Heart right ventricle (tissue), 16 donors: Measurements from ENCODE around the gene LGALS13. TPM values are rescaled to one million over a fixed set of nuclear protein-coding genes. Genes with fewer than 3 reads are reported as not detected.

ENCODE experiments used
- ATAC-seq, 8 donors: fragments of 200-7000 bp; cut with Tn5 transposase; one replicate each; pipeline ENCODE4 v1.9.1; 2020; ENCODE audit warnings: mild to moderate bottlenecking in 8 of 8, moderate library complexity in 8 of 8, moderate number of reproducible peaks in 1 of 8
- DNase-seq, 2 donors: peaks; one replicate each; pipeline ENCODE4 v3.0.0-alpha.2; 2020
- H3K27ac ChIP-seq, 10 donors: fragments of 200-600 bp; sonication (generic) in 2 of 10; one replicate each; pipeline versions ENCODE4 v1.5.0 to v1.8.0; 2020 to 2022; ENCODE audit warnings: mild to moderate bottlenecking in 3 of 10
- H3K27me3 ChIP-seq, 7 donors: fragments of 200-600 bp; one replicate each; pipeline ENCODE4 v1.8.0; 2021 to 2022; ENCODE audit warnings: mild to moderate bottlenecking in 2 of 7
- H3K36me3 ChIP-seq, 9 donors: fragments of 200-600 bp; sonication (generic) in 1 of 9; one replicate each; pipeline versions ENCODE4 v1.5.0 to v1.8.0; 2020 to 2022; ENCODE audit warnings: mild to moderate bottlenecking in 2 of 9
- H3K4me1 ChIP-seq, 9 donors: fragments of 200-600 bp; sonication (generic) in 1 of 9; one replicate each; pipeline versions ENCODE4 v1.5.0 to v1.8.0; 2020 to 2022; ENCODE audit warnings: mild to moderate bottlenecking in 4 of 9
- H3K4me3 ChIP-seq, 10 donors: fragments of 200-600 bp; sonication (generic) in 2 of 10; one replicate each; pipeline versions ENCODE4 v1.5.0 to v1.8.0; 2020 to 2022; ENCODE audit warnings: mild to moderate bottlenecking in 7 of 10, moderate library complexity in 2 of 10
- H3K9me3 ChIP-seq, 11 donors: fragments of 200-600 bp in 10 of 11; sonication (generic) in 2 of 11; one replicate each; pipeline versions ENCODE4 v1.5.0 to v1.8.0; 2013 to 2022; ENCODE audit warnings: mild to moderate bottlenecking in 2 of 11, control low read depth in 1 of 11, moderate library complexity in 1 of 11
- CTCF ChIP-seq, 9 donors: fragments of 200-600 bp; sonication (generic) in 2 of 9; IDR thresholded peaks; one replicate each; pipeline versions ENCODE4 v1.5.0 to v1.8.0; 2021 to 2022; ENCODE audit warnings: antibody characterized with exemption in 9 of 9, mild to moderate bottlenecking in 5 of 9, moderate library complexity in 1 of 9
- WGBS, 2 donors: extraction: QIAGEN DNeasy Blood & Tissue Kit; methylation state at CpG; one replicate each; pipeline ENCODE4 v1.1.7; 2013; ENCODE audit warnings: inconsistent platforms in 1 of 2; 5-methylcytosine and 5-hydroxymethylcytosine counted together
- intact Hi-C, 10 donors: fragments of 100-400 bp; cut with DNase I; formaldehyde crosslinking; loops; one replicate each; pipeline versions ENCODE4 v1.11.1 to v1.14.2; 2022
- polyA plus RNA-seq, 2 donors: library from polyadenylated mRNA; stranded (reverse); fragments of 200-250 nt; gene quantifications; one replicate each; pipeline ENCODE4 v1.2.3, GENCODE V29; 2013
- total RNA-seq, 10 donors: library from RNA; stranded (reverse); fragmentation: NEBNext Ultra II Directional in 3 of 10; extraction: Animal tissue kit (Norgen Biotek cat#: 25700) in 3 of 10; gene quantifications; one replicate each; pipeline versions ENCODE4 v1.2.1 to v1.2.4, GENCODE V29; 2021 to 2023
- donor health status: Arrhythmogenic right ventricular cardiomyopathy.
- donor health status: ischemic (EF 13 %, LVEDD 7.1; RV severe dilation, severe dysfunction).
- donor health status: healthy with polysubstance abuse.
- donor health status: DM: no; HTN: yes; CAD: no.
- donor health status: DM: no; HTN: no; CAD: no.
- donor health status: ischemic (EF 25% LVEDD 6.9; RV normal size, moderate dysfunction).
- donor health status: ischemic (EF 25% LVEDD 5.7; RV mildly dilated, moderate dysfunction).
- donor health status: healthy.
- donor health status: DM: yes; HTN: yes; CAD: no.
- donor health status: Ischemic cardiomyopathy.
- donor health status: ischemic (EF 35%, LVEDD 5.7; RV mildly dilated, moderate dysfunction).
- donor health status: nonischemic (EF 11% LVEDD 7.7; RV severe dilation, severe dysfunction).
- donor health status: DM: yes; HTN: yes; CAD: no.
- donor health status: PGD.
- donor health status: ischemic (EF 29% LVEDD 5.4; RV normal size, mild dysfunction).
- donor health status: nonischemic (EF 23%, LVEDD 6.1; RV moderate dilation, normal function).

LGALS13 gene
- total and polyA plus RNA-seq, 12 donors, result not detected

DNA sequence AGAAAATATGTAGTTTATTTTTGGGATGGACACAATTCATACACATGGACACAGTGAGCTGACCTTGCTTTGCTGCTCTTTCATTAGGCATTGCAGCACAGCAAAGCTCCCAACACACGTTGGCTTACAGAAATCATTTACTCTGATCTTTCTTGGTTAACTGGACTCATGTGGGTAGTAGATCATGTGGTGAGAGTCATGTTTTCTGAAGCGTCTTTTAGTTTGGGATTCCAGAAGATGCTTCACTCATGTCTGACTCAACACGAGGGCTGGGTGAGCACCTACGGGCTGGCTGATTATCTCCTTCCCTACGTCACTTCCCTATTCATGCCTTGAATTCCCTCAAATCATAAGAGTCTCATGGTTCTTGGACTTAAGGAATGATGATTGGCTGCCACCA lies 41.3 kb downstream of the LGALS13 start:
- H3K27me3 ChIP-seq, result peaks cover 0 to 59% (median 14%) of the 10 kb centered on the region in 7 donors
- no peak for DNase-seq
- no peak overlapping the region for H3K4me3 ChIP-seq
- no peaks in the 10 kb centered on the region for H3K9me3 ChIP-seq
- WGBS, 2 donors, result 60 to 64% methylated on average over 5 of the region's 5 CpGs
- ATAC-seq, result no peak
- H3K27ac ChIP-seq, result no peak overlapping the region
- no peak for TF ChIP-seq CTCF (IDR thresholded peaks at IDR 0.05)
- intact Hi-C loops, result no loop called here
- no peaks in the 10 kb centered on the region for H3K36me3 ChIP-seq
- no peaks in the 10 kb centered on the region for H3K4me1 ChIP-seq

- WGBS, 2 donors, result 24 to 26% methylated on average over 6 of the region's 6 CpGs
- Histone ChIP-seq H3K27me3 (peaks cover 0 to 56% (median 9%) of the 10 kb centered on the region in 7 donors), H3K36me3 (no peaks in the 10 kb centered on the region), H3K4me3 (no peak overlapping the region), H3K27ac (no peak overlapping the region), H3K9me3 (no peaks in the 10 kb centered on the region), H3K4me1 (no peaks in the 10 kb centered on the region)
- ATAC-seq (no peak), DNase-seq (no peak)
- no peak for TF ChIP-seq CTCF (IDR thresholded peaks at IDR 0.05)
- intact Hi-C loops, result no loop called here
Measured at GRCh38 chr19:39645800-39646411, 43.6 kb downstream of the LGALS13 start.

GRCh38 chr19:39647918-39648317 lies 45.6 kb downstream of the LGALS13 start:
- 45 to 46% methylated on average over 3 of the region's 3 CpGs for WGBS, 2 donors
- TF ChIP-seq CTCF (IDR thresholded peaks at IDR 0.05), result no peak
- intact Hi-C loops, result no loop called here

DNA sequence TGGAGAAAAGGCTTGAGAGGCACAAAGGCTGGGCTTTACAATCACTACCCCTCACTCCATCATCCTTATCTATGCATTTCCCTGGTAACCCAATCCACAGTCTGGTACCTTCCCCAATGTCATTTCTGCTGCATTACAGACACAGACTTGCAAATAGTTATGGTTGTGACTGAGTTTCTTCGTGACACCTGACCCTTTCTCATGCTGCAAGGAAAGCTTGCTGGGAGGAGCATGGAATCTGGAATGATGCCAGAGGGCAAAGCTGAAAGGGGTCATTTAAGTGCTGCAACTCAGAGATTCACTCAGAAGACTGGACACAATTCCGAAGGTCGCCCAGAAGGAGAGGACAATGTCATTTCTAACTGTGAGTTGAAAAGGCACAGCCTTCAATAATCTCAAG lies 53.3 kb downstream of the LGALS13 start, which contains the start of gene LGALS16:
Gene LGALS16 (plus strand): TSS at position 301 of the 400 bp plus-strand sequence. CDS start 49 bp downstream, at position 350.
- TF ChIP-seq CTCF (IDR thresholded peaks at IDR 0.05), result no peak
- Histone ChIP-seq H3K27me3 (peaks cover 0 to 10% (median 0%) of the 10 kb centered on the region in 7 donors), H3K4me3 (no peak within 1 kb of the TSS), H3K4me1 (no peaks in the 10 kb centered on the region), H3K27ac (no peak within 1 kb of the TSS), H3K9me3 (no peaks in the 10 kb centered on the region), H3K36me3 (no peaks in the 10 kb centered on the region)
- 51 to 53% methylated on average over 3 of the region's 3 CpGs for WGBS, 2 donors
- ATAC-seq (no peak), DNase-seq (no peak)
- intact Hi-C loops, result no loop called here

More at GRCh38 chr19:39647918-39648317, 45.6 kb downstream of the LGALS13 start:
- H3K4me1 ChIP-seq, result no peaks in the 10 kb centered on the region
- no peak overlapping the region for H3K27ac ChIP-seq
- no peaks in the 10 kb centered on the region for H3K36me3 ChIP-seq
- H3K9me3 ChIP-seq, result no peaks in the 10 kb centered on the region
- no peak for DNase-seq
- no peak for ATAC-seq
- H3K4me3 ChIP-seq, result no peak overlapping the region
- H3K27me3 ChIP-seq, result peaks cover 0 to 44% (median 6%) of the 10 kb centered on the region in 7 donors

Other genes starting within 250 kb of the LGALS13 start
- 10 to 100 TPM; 34.3 to 46.4 (median 38.8) TPM for gene PAF1, start 211.4 kb upstream of the LGALS13 start, total RNA-seq
- 10 to 100 TPM; 24.1 to 48.2 TPM for gene PAF1, start 211.4 kb upstream of the LGALS13 start, polyA plus RNA-seq
- gene MED29, start 211.1 kb upstream of the LGALS13 start, total RNA-seq, result 10 to 100 TPM; 22.9 to 32.3 (median 27.1) TPM
- gene MED29, start 211.1 kb upstream of the LGALS13 start, polyA plus RNA-seq, result 10 to 100 TPM; 16.2 to 30.8 TPM
- gene ZFP36, start 195.7 kb upstream of the LGALS13 start, total RNA-seq, result 100 to 1,000 TPM in 2 of 10 donors, 10 to 100 TPM in 8; 22.8 to 194 (median 48.1) TPM
- 10 to 100 TPM; 60.2 to 63.2 TPM for gene ZFP36, start 195.7 kb upstream of the LGALS13 start, polyA plus RNA-seq
- gene PLEKHG2, start 189.9 kb upstream of the LGALS13 start, total RNA-seq, result 10 to 100 TPM in 9 of 10 donors, 1 to 10 TPM in 1; 8.3 to 23.1 (median 15.1) TPM
- 10 to 100 TPM in 1 of 2 donors, 1 to 10 TPM in 1; 6.9 to 22.7 TPM for gene PLEKHG2, start 189.9 kb upstream of the LGALS13 start, polyA plus RNA-seq
- gene RPS16, start 166.6 kb upstream of the LGALS13 start, total RNA-seq, result 1,000 to 10,000 TPM in 7 of 10 donors, 100 to 1,000 TPM in 3; 936 to 1,726 (median 1,424) TPM
- 1,000 to 10,000 TPM in 1 of 2 donors, 100 to 1,000 TPM in 1; 974 to 3,280 TPM for gene RPS16, start 166.6 kb upstream of the LGALS13 start, polyA plus RNA-seq
- gene SUPT5H, start 156.9 kb upstream of the LGALS13 start, total RNA-seq, result 10 to 100 TPM; 65.0 to 96.6 (median 84.3) TPM
- 100 to 1,000 TPM in 1 of 2 donors, 10 to 100 TPM in 1; 56.2 to 149 TPM for gene SUPT5H, start 156.9 kb upstream of the LGALS13 start, polyA plus RNA-seq
- 100 to 1,000 TPM in 1 of 10 donors, 10 to 100 TPM in 9; 67.3 to 111 (median 78.9) TPM for gene TIMM50, start 121.7 kb upstream of the LGALS13 start, total RNA-seq
- 100 to 1,000 TPM; 104 to 160 TPM for gene TIMM50, start 121.7 kb upstream of the LGALS13 start, polyA plus RNA-seq
- gene DLL3, start 103.6 kb upstream of the LGALS13 start, total RNA-seq, result not detected
- not detected for gene DLL3, start 103.6 kb upstream of the LGALS13 start, polyA plus RNA-seq
- gene SELENOV, start 87.4 kb upstream of the LGALS13 start, total RNA-seq, result not detected
- not detected for gene SELENOV, start 87.4 kb upstream of the LGALS13 start, polyA plus RNA-seq
- 1 to 10 TPM; 2.2 to 4.7 (median 3.5) TPM for gene EID2B, start 69.7 kb upstream of the LGALS13 start, total RNA-seq
- gene EID2B, start 69.7 kb upstream of the LGALS13 start, polyA plus RNA-seq, result 1 to 10 TPM; 1.8 to 2.8 TPM
- 10 to 100 TPM in 7 of 10 donors, 1 to 10 TPM in 3; 9.0 to 15.5 (median 11.4) TPM for gene EID2, start 62.4 kb upstream of the LGALS13 start, total RNA-seq
- gene EID2, start 62.4 kb upstream of the LGALS13 start, polyA plus RNA-seq, result 10 to 100 TPM; 14.7 to 15.9 TPM
- gene LGALS16, start 53.4 kb downstream of the LGALS13 start, total RNA-seq, result not detected
- not detected for gene LGALS16, start 53.4 kb downstream of the LGALS13 start, polyA plus RNA-seq
- not detected for gene LGALS14, start 102.0 kb downstream of the LGALS13 start, total RNA-seq
- gene LGALS14, start 102.0 kb downstream of the LGALS13 start, polyA plus RNA-seq, result not detected
- gene CLC, start 135.5 kb downstream of the LGALS13 start, total RNA-seq, result 1 to 10 TPM in 1 of 10 donors, under 1 TPM in 1, not detected in 8; 0.47 to 8.9 TPM
- gene CLC, start 135.5 kb downstream of the LGALS13 start, polyA plus RNA-seq, result not detected
- not detected for gene LEUTX, start 176.3 kb downstream of the LGALS13 start, total RNA-seq
- gene LEUTX, start 176.3 kb downstream of the LGALS13 start, polyA plus RNA-seq, result not detected
- 10 to 100 TPM; 10.1 to 43.5 (median 37.6) TPM for gene DYRK1B, start 231.6 kb downstream of the LGALS13 start, total RNA-seq
- gene DYRK1B, start 231.6 kb downstream of the LGALS13 start, polyA plus RNA-seq, result 10 to 100 TPM in 1 of 2 donors, 1 to 10 TPM in 1; 7.3 to 17.3 TPM
- gene FBL, start 243.9 kb downstream of the LGALS13 start, total RNA-seq, result 10 to 100 TPM; 52.7 to 95.4 (median 67.4) TPM
- gene FBL, start 243.9 kb downstream of the LGALS13 start, polyA plus RNA-seq, result 100 to 1,000 TPM; 102 to 192 TPM